C4-2B (cell line): Measurements from ENCODE around the gene LILRB4.

Experiments
- CTCF ChIP-seq: fragments of 450-650 bp; conservative IDR thresholded peaks from 2 replicates; pipeline ENCODE4 v1.5.1; 2017; ENCODE audit warnings: mild to moderate bottlenecking
- ZFX ChIP-seq: fragments of 450-650 bp; IDR thresholded peaks from 2 replicates; pipeline ENCODE4 v1.6.1; 2017

- TF ChIP-seq CTCF: no peak
- TF ChIP-seq ZFX: no peak
These were observed 21.7 kb downstream of the LILRB4 start for GRCh38 chr19:54684527-54684926.
